Erythroblast (primary cell): ENCODE results near the gene TNIK.

ENCODE experiments used
- DNase-seq, 2 experiments: peaks; one replicate each; lab custom pipeline; 2025; lab: John Stamatoyannopoulos, UW
- GATA1 ChIP-seq: IDR thresholded peaks from 2 replicates; pipeline ENCODE4 v1.6.1; 2011; ENCODE audit warnings: low read depth, mild to moderate bottlenecking, control low read depth, low read length, moderate library complexity
- POLR2A ChIP-seq: IDR thresholded peaks from 2 replicates; pipeline ENCODE4 v1.6.1; 2011; ENCODE audit warnings: mild to moderate bottlenecking, low read length

The TNIK gene

DNA sequence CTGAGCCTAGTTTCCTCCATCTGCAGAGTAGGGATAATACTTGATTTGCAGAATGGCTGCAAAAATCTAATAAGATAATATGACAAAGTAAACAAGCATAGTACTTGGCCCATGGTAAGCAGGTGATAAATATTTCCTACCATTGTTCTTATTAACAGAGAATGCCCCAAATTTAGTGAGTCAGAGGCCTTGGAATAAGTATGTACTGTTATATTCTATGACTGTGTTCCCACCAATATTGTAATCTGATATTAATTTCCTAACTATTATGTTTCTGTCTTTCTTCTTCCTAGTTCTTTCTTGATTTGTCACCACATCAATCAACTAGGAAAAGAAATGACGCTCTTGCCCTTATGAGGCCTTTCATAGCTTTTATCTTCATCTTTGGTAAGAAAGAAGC, 255.3 kb downstream of the TNIK start:
- TF ChIP-seq GATA1 (no peak), POLR2A (no peak)
- DNase-seq, result no peak

DNA sequence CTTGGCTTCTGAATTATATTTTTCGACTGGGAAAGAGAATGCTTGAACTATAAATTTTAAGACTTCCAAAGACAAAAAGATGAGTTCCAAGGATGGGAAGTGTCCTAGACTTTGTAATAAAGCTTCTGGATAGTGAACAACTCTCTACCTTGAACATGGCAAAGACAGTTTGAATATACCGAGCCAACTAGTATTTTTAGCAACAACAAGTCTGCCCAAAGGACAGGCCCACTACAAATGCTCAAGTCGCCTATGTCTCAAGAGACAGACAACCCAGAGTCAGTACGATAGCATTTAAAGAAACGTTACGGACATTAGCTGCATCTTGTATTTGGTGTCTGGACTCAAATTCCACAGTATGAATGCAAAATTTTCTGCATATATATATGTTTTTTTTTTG, 258.4 kb downstream of the TNIK start:
- no peak for DNase-seq
- no peak for TF ChIP-seq GATA1
- no peak for TF ChIP-seq POLR2A

DNA sequence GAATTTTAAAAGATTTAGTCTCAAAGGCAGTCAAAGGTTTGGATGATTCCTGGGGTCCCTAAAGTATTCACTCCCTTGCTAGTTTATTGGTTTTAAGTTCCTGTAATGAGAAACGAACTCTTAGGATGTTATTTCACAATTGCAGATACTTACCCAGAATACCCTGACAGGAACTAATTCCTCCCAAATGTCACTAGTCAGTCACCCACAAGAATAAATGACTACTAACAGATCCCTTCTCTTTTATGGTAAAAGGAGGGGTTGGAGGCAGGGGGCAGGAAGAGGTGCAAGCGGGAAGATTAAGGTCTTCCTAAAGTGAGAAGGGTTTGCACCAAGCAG, 259.5 kb downstream of the TNIK start:
- DNase-seq, result no peak
- TF ChIP-seq POLR2A (no peak), GATA1 (no peak)

DNA sequence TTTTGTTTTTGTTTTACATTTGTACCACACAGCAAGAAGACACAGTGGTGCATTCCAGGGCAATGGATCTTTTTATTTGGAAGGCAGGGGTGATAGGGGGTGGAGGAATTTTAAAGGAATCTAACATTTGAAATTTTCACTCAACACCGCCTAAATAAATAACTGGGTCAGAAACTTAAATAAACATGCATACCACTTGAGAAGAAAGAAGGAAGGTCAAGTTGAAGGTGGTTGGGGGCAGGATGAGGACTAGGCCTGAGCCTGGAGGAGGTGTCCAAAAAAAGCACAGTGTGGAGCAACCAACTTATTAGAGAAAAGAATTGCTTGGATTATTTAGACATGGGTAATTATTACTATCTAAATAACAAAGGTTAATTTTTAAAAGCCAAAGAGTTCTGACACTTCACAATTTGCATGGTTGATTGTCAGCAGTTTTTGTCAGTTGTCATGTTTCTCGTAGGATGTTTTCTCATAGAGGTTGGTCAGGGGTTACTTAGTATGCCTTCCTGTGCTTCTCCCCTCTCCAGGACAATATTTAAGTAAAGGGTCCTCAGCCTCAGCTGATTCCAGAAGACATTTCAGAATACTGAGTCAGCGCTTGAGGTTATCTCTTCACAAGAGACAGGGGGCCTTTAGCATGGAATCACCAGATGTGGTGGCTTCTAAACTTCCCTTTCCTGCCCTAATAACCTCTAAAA, 260.0 kb downstream of the TNIK start:
- TF ChIP-seq POLR2A (no peak), GATA1 (no peak)
- no peak for DNase-seq

- DNase-seq, result no peak
- TF ChIP-seq GATA1 (no peak), POLR2A (no peak)
Observed at GRCh38 chr3:171199473-171199829, 260.8 kb downstream of the TNIK start.

DNA sequence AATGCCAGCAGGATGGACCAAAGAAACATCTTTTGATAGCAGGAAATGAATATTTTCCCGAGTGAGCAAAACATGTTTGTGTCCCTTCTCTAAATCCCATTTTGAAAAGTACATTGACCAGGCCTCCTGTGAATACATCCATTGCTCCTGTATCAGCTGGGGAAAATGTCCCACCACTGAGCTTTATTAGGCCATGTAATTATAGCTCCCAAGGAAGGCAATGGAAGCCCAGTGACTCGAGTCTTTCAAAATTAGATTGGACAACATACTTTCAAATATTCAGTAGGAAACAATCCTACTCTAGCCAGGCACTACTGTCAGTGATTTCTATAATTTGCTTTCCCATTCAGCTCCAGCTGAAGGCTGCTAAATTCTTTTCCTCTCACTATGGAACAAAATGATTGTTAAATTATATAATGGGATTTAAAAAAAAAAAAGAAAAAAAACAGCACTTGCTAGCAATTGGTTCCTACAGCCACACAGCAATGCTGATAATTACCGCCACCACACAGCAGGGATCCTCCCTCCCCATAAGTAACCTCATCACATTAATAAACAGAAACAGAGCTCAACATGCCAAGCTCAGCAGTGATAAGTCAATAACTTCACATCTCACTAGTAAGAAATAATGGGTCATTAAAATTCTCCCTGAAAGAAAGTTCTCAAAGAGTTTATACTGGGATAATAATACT, 261.3 kb downstream of the TNIK start:
- no peak for DNase-seq
- TF ChIP-seq POLR2A (no peak), GATA1 (no peak)

DNA sequence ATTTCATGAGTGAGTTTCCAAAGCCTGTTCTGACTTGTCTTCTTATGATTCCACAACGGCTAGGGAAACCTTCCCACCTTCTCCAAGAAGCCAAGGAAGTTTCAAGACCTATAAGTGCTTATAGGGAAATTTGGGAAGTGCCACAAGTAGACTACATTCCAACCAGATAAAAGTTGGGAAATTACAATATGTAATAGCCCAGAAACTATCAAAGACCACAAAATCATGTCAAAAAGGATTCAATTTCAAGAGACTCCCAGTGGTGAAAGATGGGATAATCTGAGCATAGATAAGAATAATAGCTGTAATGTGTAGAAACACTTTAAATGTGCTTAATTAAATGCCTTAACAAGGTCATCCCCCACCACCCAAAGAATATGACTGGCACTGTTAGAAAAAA, 264.5 kb downstream of the TNIK start:
- TF ChIP-seq POLR2A (no peak), GATA1 (no peak)
- DNase-seq, result no peak

DNA sequence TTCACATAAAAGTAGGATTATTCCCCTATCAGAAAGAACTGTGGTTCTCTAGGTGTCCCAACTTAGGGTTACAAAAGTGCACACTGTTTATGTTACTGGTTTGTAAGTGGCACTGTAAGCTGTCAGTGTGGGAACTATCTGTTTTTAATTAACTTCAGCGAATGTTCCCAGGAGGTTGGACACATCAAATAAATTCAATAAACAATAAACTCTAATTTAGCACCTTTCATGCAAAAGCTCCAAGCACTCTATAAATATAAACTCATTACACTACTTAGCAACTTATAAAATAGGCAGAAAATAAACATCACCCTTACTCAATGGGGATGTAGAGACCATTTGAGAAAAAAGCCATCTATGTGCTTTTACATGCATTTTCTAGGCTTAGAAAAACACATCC, 265.2 kb downstream of the TNIK start:
- TF ChIP-seq GATA1, result no peak
- TF ChIP-seq POLR2A, result no peak
- no peak for DNase-seq

DNA sequence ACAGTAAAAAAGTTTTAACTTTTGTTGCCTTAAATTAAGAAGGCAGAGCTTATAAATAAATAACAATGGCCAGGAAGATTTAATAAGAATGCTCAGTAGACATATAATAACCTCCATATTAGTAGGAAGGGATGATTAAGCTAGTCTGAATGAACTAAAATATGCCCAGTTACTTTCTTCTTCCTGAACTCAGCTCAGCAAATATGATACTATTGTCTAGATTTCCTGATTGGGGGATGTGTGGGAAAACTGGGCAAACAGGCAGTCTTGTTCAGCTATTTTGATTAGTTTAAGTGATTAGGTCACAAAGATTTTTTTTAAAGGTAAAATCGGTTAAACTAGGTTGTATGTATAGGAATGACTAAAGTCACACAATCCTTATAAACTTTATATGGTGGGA, 266.5 kb downstream of the TNIK start:
- TF ChIP-seq POLR2A (no peak), GATA1 (no peak)
- DNase-seq, result no peak

DNA sequence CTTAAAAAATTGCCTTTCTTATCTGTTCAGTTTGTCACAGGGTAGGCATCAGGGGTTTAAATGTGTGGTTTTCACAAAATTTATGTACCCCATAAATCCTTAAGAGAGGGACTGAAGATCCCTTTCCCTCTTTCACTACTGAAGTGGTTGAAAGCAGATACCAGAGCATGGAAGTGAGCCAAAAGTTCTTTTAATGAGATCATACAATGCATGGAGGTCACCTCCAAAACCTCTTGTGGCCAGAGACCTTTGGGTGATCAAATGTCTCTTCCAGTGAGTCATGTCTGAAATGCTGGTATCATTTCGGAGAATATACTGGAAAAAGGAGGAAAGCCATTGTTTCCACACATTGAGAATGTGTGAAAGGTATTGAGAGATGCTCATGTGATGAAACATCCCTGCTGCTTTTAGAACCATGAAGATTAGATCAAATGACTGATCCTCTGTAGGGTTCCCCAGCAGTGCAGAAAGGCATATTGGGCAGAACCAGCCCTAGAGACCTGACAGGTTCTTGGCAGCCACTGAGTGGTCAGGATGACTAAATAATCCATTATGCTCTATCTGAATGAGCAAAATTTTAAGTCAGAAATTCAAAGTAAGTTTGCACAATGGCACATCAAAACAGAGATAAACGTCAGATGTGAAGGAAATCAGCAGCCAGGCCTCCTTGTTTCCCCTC, 267.9 kb downstream of the TNIK start:
- DNase-seq, result peak; percentile 55 to 72
- TF ChIP-seq POLR2A (no peak), GATA1 (no peak)

DNA sequence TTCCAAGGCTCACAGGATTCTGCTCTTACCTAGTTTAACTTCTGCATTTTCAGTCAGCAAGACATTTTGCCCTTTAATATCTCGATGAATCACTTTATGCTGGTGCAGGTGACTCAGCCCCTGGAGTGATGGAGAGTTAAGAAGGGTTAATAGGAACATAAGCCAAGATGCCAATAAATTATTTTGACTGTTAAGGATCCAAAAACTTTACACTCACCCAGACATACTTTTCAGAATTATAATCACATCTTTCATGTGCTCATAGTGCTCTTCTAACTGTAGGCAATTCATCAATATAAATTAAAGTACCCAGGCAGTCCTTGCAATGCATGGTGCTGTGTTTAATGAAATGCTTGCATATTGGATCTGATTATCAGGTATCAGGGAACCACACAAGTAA, 269.5 kb downstream of the TNIK start:
- TF ChIP-seq POLR2A (no peak), GATA1 (no peak)
- no peak for DNase-seq

GRCh38 chr3:171189394-171190080, 270.7 kb downstream of the TNIK start:
- no peak for TF ChIP-seq POLR2A
- no peak for TF ChIP-seq GATA1
- no peak for DNase-seq

DNA sequence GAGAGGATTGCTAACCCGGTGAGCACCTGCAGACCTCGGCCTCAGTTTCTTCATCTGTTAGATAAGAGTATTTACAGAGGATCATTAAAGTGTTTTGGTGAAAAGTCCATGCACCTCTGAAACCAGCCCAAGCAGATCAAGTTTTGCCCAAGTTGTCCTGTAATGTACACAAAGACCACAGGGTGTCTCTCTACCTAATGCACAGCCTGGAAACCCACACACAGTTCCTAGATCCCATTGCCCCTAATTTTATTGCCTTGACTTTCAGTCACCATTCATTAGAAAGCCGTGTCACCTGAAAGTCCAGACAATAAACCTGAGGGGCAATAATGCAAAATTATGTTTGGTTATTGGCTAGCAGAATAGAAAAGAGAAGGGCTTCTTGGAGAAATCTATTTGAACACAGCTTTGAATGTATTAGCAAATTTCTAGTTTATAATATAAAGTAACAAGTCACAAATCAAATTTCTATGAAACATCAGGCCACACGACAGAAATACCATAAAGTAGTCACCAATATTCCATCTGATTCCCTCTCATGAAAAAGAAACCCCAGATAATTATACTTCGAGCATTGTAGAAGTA, 272.4 kb downstream of the TNIK start:
- peak; percentile 42 to 55 for DNase-seq

More for the DNA sequence above, 272.4 kb downstream of the TNIK start:
- no peak for TF ChIP-seq GATA1
- no peak for TF ChIP-seq POLR2A
